HG03066 (cell line): ENCODE measurements around the gene NEMP2.
"Not testable (repeated sequence)": the region's sequence is repeated elsewhere in the genome, so short reads cannot be mapped to it uniquely, and the experiment has no call there.

Experiments
- ATAC-seq: cut with Tn5 transposase; IDR thresholded peaks from one replicate; pipeline ENCODE4 v1.9.1; 2021; ENCODE audit warnings: low read depth; ENCODE audit not compliant: unreplicated experiment

Gene NEMP2

GRCh38 chr2:190527918-190528317 lies 6.6 kb downstream of the NEMP2 start:
- no peak for ATAC-seq

GRCh38 chr2:190527214-190527613 lies 7.3 kb downstream of the NEMP2 start:
- no peak for ATAC-seq

GRCh38 chr2:190526105-190526750 lies 8.3 kb downstream of the NEMP2 start:
- ATAC-seq, result no peak

- ATAC-seq, result no peak
These were observed 9.6 kb downstream of the NEMP2 start for GRCh38 chr2:190524928-190525327.

- no peak for ATAC-seq
These were observed 14.4 kb downstream of the NEMP2 start for GRCh38 chr2:190519975-190520767.

GRCh38 chr2:190517468-190517867 lies 17.1 kb downstream of the NEMP2 start:
- ATAC-seq, result no peak

- no peak for ATAC-seq
These were observed 18.8 kb downstream of the NEMP2 start for GRCh38 chr2:190515687-190516086.

- no peak for ATAC-seq
These were observed 19.8 kb downstream of the NEMP2 start for GRCh38 chr2:190514676-190515075.

GRCh38 chr2:190513877-190514276 lies 20.6 kb downstream of the NEMP2 start:
- ATAC-seq, result no peak

- ATAC-seq, result no peak
These were observed 21.9 kb downstream of the NEMP2 start for GRCh38 chr2:190512539-190513095.

- ATAC-seq, result no peak
These were observed 23.4 kb downstream of the NEMP2 start for GRCh38 chr2:190511104-190511503.

- not testable (repeated sequence) for ATAC-seq
These were observed 24.6 kb downstream of the NEMP2 start for GRCh38 chr2:190509895-190510294.

- no peak for ATAC-seq
These were observed 27.4 kb downstream of the NEMP2 start for GRCh38 chr2:190507135-190507534.

GRCh38 chr2:190506666-190507065 lies 27.9 kb downstream of the NEMP2 start:
- ATAC-seq, result no peak

- no peak for ATAC-seq
These were observed 28.8 kb downstream of the NEMP2 start for GRCh38 chr2:190505696-190506095.

GRCh38 chr2:190504912-190505311 lies 29.6 kb downstream of the NEMP2 start:
- no peak for ATAC-seq

GRCh38 chr2:190503088-190503487 lies 31.4 kb downstream of the NEMP2 start:
- no peak for ATAC-seq

GRCh38 chr2:190501702-190502407 lies 32.7 kb downstream of the NEMP2 start:
- no peak for ATAC-seq

- ATAC-seq, result no peak
These were observed 33.3 kb downstream of the NEMP2 start for GRCh38 chr2:190501231-190501630.

GRCh38 chr2:190500054-190500502 lies 34.4 kb downstream of the NEMP2 start:
- ATAC-seq, result no peak

- no peak for ATAC-seq
These were observed 35.2 kb downstream of the NEMP2 start for GRCh38 chr2:190499273-190499672.
